Measurements from ENCODE around the gene NMS.

The NMS gene

DNA sequence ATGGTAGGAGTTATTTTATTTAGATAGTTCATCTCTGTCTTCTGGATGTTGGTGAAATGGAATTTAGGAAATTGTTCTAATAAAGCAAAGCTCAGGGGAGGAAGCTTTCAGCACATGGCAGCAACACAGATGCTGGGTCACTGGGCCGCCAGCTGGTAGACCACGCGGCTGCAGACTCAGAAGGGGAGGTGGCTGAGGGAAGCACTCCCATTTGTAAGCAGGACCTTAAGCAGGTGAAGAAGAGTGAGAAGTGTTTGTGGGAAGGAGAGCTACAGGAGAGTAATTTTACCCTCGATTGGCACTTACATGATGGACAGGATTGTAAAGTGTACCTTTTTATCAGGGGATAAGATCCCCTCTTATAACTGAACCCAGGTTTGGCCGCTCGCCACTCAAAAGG is 24.4 kb downstream of the NMS start:
- DNase-seq: no peak

GRCh38 chr2:100502782-100503181 is 32.5 kb downstream of the NMS start:
- no peak for DNase-seq

GRCh38 chr2:100504542-100504941 is 34.3 kb downstream of the NMS start:
- no peak for DNase-seq

DNA sequence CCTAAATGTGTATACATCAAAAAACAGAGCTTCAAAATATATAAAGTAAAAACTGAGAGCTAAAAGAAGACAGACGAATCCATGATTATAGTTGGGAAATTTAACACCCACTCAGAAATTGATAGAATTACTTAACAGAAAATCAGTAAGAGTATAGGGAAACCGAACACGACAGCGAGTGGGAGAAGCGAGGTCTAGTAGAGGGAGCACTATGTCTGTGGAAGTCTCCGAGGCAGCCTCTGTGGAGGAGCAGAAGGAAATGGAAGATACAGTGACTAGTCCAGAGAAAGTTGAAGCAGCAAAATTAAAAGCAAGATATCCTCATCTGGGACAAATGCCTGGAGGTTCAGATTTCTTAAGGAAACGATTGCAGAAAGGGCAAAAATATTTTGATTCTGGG is 38.8 kb downstream of the NMS start:
- no peak for DNase-seq

- no peak for DNase-seq
Observed at GRCh38 chr2:100513650-100514049, 43.4 kb downstream of the NMS start.

GRCh38 chr2:100517556-100517955 is 47.3 kb downstream of the NMS start:
- DNase-seq: no peak

- no peak for DNase-seq
Observed at GRCh38 chr2:100518801-100519200, 48.5 kb downstream of the NMS start.

DNA sequence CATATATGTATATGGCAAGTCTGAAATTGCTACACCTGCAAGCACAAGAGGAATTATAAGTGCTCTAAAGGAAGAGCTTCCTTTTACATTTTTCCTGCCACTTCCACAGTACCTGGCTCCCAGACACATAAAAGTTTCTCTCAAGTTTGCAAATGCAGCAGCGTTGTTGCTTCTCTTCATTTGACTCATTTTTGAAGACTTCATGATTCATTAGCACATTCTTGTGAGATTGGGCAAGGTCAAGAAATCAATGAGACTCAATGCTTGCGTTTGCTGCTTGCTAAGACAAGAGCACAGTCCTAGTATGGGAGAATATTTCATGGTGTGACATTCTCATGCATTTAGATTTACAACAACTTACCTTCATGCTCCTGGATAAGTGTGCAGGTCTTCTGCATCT is 49.9 kb downstream of the NMS start:
- DNase-seq: no peak

DNA sequence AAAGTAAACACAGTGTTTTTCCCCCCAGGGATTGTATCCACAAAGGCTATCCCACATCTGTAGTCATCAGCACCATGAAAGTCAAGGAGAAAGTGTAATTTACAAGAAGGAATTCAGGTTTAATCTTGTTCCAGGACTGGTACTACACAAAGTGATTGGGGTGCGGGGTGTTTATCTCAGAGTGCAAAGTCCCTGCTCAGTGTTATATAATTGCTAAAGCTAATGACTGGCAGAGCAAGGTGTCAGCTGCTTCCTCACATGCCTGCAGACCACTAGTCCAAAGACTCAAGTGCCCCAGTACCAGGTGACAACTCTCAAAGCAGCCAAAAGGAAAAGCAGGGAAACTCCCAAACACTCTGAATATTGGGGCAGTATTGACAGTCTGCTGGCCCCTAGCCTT is 52.1 kb downstream of the NMS start:
- no peak for DNase-seq

GRCh38 chr2:100524331-100524730 is 54.0 kb downstream of the NMS start:
- no peak for DNase-seq

DNA sequence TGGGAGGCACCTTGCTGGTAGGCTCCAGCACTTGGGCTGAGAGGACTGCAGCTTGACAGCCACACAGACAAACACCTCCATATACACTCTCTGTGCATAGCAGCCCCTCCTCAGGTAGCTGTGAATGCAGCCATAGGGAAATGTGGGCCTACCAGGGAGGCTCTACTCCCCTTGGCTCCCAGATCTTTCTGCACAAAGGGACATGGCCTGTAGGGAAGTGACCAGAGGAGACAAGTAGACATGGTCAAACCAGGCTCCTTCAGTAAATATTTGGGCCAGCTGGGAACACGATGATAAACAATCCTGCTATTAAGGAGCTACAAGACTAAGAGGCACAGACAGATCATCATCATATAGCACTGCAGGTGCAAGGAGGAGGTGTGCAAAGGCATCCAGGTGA is 56.6 kb downstream of the NMS start:
- DNase-seq: no peak

- DNase-seq: no peak
Observed at GRCh38 chr2:100527440-100528015, 57.2 kb downstream of the NMS start.

DNA sequence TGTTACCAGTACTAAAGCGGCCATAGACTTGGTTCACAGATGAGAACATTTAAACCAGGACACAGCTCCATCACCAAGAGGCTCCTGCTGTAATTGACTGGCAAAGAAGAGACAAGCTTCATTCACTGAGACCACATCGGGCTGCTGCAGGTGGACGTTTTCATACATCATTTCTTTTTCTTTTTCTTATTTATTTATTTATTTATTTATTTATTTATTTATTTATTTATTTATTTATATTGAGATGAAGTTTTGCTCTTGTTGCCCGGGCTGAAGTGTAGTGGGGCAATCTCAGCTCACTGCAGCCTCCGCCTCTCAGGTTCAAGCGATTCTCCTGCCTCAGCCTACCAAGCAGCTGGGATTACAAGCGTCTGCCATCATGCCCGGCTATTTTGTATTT is 58.9 kb downstream of the NMS start:
- no peak for DNase-seq

- no peak for DNase-seq
Observed at GRCh38 chr2:100529900-100530299, 59.6 kb downstream of the NMS start.
